ENCODE results near the gene ACOXL.
"Not testable (repeated sequence)": the region's sequence is repeated elsewhere in the genome, so short reads cannot be mapped to it uniquely, and the experiment has no call there.

ACOXL gene

DNA sequence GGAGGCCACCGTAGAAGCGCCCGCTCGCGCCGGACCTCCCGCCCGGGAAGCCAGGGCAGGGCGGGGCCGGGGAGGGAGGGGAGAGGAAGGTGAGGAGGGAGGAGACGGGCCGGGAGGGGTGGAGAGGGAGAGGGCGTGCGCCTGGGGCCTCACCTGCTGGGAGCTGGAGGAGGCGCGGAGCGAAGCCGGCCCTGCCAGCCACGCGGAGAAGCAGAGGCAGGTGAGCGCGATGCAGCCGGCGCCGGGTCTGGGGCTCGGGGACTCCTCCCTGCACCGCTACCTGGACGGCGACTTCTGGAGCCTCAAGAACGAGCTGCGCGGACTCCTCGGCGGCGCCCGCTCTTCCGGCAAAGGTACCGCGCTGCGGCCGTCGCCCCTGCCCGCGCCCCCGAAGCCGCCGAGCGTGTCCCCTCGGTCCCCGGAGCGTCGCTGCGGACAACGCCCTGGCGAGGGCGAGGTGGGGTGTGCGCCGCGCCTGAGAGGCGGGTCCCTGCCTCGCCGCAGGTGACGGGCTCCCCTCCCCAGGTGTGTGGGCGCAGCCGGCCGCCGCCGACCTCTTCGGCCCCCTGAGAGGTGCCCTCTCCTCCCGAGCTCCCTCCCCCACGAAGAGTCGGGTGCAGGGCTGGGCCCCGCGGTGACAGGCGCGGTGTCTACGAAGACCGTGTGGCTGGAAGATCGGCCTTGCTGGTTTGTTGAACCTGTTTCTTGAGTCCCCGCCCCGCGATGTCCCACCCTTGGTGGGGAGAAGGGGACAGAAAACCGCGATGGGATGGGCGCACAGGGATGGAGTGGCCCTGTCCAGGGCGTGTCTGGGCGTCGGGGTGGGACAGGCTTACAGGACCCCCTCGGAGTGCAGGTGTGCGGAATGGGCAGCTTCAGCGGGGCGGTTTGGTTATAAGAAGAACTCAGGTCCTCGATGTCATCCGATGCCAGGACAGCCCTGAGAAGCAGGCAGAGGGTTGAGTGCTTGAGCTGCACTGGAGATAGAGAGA lies at the start of gene ACOXL:
Gene ACOXL, plus strand, starts transcription at position 152 of the 992 bp plus-strand sequence. CDS start 35,817 bp downstream, outside the sequence.
- Mint-ChIP-seq H3K27me3 (ENCODE audit: low read depth) (peaks cover 73% of the 10 kb centered on the region), H3K9me3 (peaks cover 6% of the 10 kb centered on the region), H3K36me3 (ENCODE audit: low read depth) (peaks cover 8% of the 10 kb centered on the region), H3K4me3 (peak within 1 kb of the TSS; percentile 78), H3K4me1 (ENCODE audit: low read depth) (peaks cover 14% of the 10 kb centered on the region), H3K27ac (peak within 1 kb of the TSS; percentile 21)
- DNase-seq (ENCODE audit: low spot score): no peak

DNA sequence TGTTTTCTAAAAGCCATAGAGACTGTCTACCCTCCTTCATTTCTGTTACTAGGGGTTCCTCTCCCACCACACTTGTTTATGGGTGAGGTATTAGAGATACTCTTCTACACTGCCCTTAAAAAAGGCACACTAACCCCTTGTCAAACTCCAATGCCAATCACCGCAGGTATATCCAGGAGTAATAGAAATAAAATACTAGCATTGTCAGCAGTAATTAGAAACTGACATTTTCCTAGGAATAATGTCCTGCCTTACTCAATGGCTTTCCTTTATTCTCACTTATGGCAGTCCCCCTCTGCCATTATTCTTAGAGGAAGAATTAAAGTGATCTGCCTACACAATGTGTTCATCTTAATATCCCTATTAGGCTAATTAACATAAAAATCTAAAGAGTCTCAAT lies 49.5 kb upstream of the ACOXL start:
- DNase-seq (ENCODE audit: low spot score): no peak
- Mint-ChIP-seq H3K4me3 (no peak overlapping the region), H3K4me1 (ENCODE audit: low read depth) (peaks cover 14% of the 10 kb centered on the region), H3K27me3 (ENCODE audit: low read depth) (peaks cover 24% of the 10 kb centered on the region), H3K27ac (no peak overlapping the region), H3K9me3 (peaks cover 12% of the 10 kb centered on the region), H3K36me3 (ENCODE audit: low read depth) (peaks cover 4% of the 10 kb centered on the region)

- not testable (repeated sequence) for DNase-seq (ENCODE audit: low spot score); H3K27ac Mint-ChIP-seq; H3K4me3 Mint-ChIP-seq; H3K36me3 Mint-ChIP-seq (ENCODE audit: low read depth); H3K4me1 Mint-ChIP-seq (ENCODE audit: low read depth)
- H3K9me3 Mint-ChIP-seq: peaks cover 22% of the 10 kb centered on the region
- H3K27me3 Mint-ChIP-seq (ENCODE audit: low read depth): peaks cover 45% of the 10 kb centered on the region
Observed at GRCh38 chr2:110687775-110688484, 44.4 kb upstream of the ACOXL start.

DNA sequence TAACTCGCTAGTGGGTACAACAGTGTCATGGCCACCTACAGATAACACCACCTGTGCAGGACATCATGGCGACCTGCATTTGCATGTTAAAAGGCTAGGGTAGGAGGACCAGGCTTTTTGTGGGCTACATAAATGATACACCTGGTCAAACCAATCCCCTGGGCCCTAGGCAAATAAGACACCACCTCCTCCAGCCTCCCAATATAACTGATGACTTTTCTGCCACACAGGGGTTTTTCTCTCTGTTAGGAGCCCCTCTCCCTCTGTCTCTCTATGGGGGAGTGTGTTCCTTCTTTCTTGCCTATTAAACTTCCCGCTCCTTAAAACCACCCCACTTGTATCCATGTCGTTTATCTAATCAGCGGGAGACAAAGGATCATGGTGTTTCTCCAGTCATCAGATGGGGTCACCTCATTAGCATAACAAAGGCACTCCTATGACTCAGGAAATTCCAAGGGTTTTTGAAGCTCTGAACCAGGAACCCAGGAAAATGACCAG lies 43.7 kb upstream of the ACOXL start:
- no peak for DNase-seq (ENCODE audit: low spot score)
- Mint-ChIP-seq H3K27ac (no peak overlapping the region), H3K9me3 (peaks cover 22% of the 10 kb centered on the region), H3K4me3 (no peak overlapping the region), H3K4me1 (ENCODE audit: low read depth) (peaks cover 2% of the 10 kb centered on the region), H3K36me3 (ENCODE audit: low read depth) (peaks cover 4% of the 10 kb centered on the region), H3K27me3 (ENCODE audit: low read depth) (peaks cover 47% of the 10 kb centered on the region)

DNA sequence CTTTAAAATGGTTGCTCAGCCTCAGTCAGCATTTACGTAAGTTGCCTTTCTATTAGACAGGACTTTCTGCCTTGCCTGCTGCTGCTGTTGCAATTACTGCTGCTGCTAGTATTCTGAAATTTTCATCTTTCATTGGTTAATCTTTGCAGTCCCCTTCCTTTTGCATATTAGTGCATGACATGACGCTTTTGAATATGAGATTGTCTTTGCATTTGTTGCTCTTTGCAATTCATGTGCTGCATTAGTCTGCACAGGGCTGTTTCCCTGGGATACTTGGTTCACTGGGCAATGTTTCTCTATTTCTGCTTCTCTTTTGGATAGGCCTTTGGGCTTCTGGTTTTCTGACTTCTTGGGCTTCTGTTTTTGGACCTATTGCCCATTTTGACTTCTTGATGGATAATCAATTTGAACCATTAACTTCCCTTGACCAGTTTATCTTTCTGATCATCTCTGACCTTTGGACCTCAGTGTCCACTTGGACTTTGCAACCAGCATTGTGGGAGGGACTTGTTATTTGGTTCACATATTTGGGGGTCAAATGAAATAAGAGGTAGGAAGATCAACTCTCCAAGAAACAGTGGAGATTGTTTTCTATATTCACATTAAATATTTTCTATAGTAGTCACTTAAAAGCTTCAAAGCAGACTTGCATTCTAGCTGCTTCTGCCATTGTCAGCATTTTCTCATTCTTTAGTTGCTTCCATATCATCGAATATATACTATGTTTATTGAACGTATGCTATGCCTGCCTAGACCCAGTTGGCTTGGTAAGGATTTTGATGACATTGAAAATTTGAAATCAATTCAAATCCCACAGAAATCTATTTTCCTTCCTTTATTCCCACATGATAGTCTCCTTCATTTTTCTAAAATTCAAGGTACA lies 42.0 kb upstream of the ACOXL start:
- no peak overlapping the region for H3K27ac Mint-ChIP-seq
- peaks cover 36% of the 10 kb centered on the region for H3K27me3 Mint-ChIP-seq (ENCODE audit: low read depth)
- H3K36me3 Mint-ChIP-seq (ENCODE audit: low read depth): peaks cover 4% of the 10 kb centered on the region
- H3K4me1 Mint-ChIP-seq (ENCODE audit: low read depth): peaks cover 4% of the 10 kb centered on the region
- H3K4me3 Mint-ChIP-seq: no peak overlapping the region
- H3K9me3 Mint-ChIP-seq: peaks cover 22% of the 10 kb centered on the region
- no peak for DNase-seq (ENCODE audit: low spot score)

DNA sequence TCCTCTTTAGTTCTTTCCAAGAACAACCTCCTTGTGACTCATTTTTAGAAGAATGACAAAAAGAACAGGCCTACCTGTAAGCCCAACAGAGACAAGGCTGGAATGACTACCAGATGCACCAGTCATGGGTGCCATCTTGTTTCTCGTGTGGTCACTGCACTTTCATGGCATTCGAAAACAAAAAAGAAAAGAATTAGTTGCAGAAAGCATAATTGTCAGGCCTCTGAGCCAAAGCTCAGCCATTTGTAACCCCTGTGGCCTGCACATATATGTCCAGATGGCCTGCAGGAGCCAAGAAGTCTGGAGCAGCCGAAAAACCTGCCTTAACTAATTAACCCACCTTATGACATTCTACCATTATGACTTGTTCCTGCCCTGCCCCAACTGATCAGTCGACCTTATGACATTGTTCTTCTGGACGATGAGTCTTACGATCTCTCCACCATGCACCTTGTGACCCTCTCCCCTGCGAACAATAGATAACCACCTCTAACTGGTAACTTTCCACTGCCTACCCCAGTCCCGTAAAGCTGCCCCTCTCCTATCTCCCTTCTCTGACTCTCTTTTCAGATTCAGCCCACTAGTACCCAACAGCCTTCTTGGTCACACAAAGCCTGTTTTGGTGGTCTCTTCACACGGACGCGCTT lies 40.6 kb upstream of the ACOXL start:
- Mint-ChIP-seq H3K27ac (no peak overlapping the region), H3K4me3 (no peak overlapping the region)

DNA sequence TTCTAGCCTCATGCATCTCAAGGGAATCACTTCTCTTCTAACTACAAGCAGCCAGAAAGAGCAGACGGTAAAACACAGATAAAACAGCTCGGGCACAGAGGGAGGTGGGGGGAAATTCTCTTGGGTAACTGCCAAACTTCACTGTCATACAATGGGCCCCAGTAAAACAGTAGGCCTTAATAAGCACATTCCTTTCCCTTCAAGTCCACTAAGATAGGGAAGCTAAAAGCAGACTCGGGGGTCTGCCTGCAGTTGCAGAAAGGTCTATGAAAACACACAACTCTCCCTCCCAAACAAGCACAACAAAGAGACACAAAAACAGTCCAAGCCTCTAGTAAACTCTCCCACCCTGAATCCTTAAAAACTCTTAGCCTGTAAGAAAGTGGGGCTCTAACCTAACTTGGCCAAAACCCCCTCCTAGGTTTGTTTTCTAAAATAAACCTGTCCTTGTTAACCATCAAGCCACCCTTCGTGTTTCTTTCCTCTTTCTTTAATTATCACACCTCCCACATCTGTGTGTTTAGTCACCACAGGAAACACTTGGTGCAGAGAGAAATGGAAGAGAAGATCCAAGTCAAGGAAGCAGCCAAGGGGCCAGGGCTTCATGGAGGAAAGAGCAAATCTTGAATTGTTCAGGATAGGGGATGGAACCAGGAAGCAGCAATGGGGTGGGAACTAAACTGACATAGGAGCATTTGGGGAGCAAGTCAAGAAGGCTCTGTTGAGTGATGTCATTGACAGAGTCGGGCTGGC lies 37.1 kb upstream of the ACOXL start:
- H3K36me3 Mint-ChIP-seq (ENCODE audit: low read depth); H3K9me3 Mint-ChIP-seq; DNase-seq (ENCODE audit: low spot score); H3K4me1 Mint-ChIP-seq (ENCODE audit: low read depth); H3K4me3 Mint-ChIP-seq: not testable (repeated sequence)
- peaks cover 23% of the 10 kb centered on the region for H3K27me3 Mint-ChIP-seq (ENCODE audit: low read depth)
- H3K27ac Mint-ChIP-seq: peak overlapping the region; percentile 3

More for the DNA sequence above, 40.6 kb upstream of the ACOXL start:
- Mint-ChIP-seq H3K27me3 (ENCODE audit: low read depth) (peaks cover 27% of the 10 kb centered on the region), H3K4me1 (ENCODE audit: low read depth) (peaks cover 7% of the 10 kb centered on the region), H3K9me3 (peaks cover 17% of the 10 kb centered on the region), H3K36me3 (ENCODE audit: low read depth) (no peaks in the 10 kb centered on the region)
- DNase-seq (ENCODE audit: low spot score): no peak

GRCh38 chr2:110698253-110698652 lies 34.1 kb upstream of the ACOXL start:
- not testable (repeated sequence) for H3K27ac Mint-ChIP-seq; H3K4me1 Mint-ChIP-seq (ENCODE audit: low read depth); DNase-seq (ENCODE audit: low spot score); H3K36me3 Mint-ChIP-seq (ENCODE audit: low read depth); H3K9me3 Mint-ChIP-seq; H3K4me3 Mint-ChIP-seq
- H3K27me3 Mint-ChIP-seq (ENCODE audit: low read depth): peaks cover 21% of the 10 kb centered on the region

DNA sequence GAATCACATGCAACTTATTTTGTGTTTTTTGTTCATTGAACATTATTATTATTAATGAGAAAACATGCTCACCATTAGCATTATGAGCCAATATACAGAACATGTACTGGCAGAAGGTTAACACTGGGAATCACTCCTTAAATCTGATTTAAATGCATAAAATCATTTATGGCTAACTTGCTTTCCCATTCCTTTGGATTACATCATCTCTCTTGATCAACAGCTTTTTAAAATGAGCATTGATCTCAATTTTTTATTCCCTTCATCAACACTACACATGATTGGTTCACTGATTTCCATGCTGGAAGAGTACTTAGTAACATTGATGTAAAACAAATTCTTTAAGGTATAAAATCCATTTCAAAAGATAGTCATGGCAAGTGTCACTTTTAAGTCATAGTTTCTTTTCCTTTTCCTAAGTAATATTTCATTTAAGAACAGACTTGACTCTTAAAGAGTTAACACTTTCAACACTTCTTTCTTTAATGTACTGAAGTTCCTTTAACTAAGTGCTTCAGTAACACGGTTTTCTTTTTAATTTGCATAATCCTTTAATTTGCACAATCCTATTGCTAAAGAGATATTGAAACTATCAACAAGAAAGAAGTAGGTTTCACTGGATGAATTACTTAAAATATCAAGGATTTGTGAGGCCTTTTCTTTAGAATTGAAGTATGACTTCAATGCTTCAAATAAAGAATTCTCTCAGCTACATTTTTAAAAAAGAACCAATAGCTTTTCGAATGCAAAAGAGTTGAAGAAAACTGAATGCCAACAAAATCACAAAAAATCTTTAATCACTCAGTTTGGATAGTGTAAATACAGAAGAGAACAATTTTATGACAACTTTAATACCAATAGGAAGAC lies 29.6 kb upstream of the ACOXL start:
- H3K4me3 Mint-ChIP-seq: no peak overlapping the region
- no peak for DNase-seq (ENCODE audit: low spot score)
- H3K36me3 Mint-ChIP-seq (ENCODE audit: low read depth): no peaks in the 10 kb centered on the region
- H3K4me1 Mint-ChIP-seq (ENCODE audit: low read depth): peaks cover 2% of the 10 kb centered on the region
- H3K27me3 Mint-ChIP-seq (ENCODE audit: low read depth): peaks cover 62% of the 10 kb centered on the region
- no peaks in the 10 kb centered on the region for H3K9me3 Mint-ChIP-seq
- H3K27ac Mint-ChIP-seq: no peak overlapping the region

DNA sequence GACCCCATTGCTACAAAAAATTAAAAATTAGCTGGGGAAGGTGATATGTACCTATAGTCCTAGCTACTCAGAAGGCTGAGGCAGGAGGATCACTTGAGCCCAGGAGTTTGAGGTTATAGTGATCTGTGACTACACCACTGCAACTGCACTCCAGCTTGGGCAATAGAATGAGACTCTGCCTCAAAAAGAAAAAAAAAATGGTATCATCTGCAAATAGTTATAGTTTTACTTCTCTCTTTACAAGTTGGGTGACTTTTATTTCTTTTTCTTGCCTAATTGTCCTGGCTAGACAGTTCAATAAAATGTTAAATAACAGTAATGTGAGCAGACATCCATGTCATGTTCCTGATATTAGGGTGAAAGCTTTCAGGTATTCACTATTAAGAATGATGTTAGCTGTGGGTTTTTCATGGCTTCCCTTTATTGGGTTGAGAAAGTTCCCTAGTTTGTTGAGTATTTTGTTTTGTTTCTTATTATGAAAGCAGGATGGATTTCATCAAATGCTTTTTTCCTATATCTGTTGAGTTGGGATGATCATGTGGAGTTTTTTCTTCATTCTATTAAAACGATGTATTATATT lies 24.9 kb upstream of the ACOXL start:
- DNase-seq (ENCODE audit: low spot score): no peak
- no peaks in the 10 kb centered on the region for H3K4me1 Mint-ChIP-seq (ENCODE audit: low read depth)
- H3K9me3 Mint-ChIP-seq: no peaks in the 10 kb centered on the region
- H3K36me3 Mint-ChIP-seq (ENCODE audit: low read depth): no peaks in the 10 kb centered on the region
- peaks cover 76% of the 10 kb centered on the region for H3K27me3 Mint-ChIP-seq (ENCODE audit: low read depth)
- no peak overlapping the region for H3K27ac Mint-ChIP-seq
- no peak overlapping the region for H3K4me3 Mint-ChIP-seq

GRCh38 chr2:110708455-110708854 lies 23.9 kb upstream of the ACOXL start:
- Mint-ChIP-seq H3K36me3 (ENCODE audit: low read depth) (no peaks in the 10 kb centered on the region), H3K9me3 (no peaks in the 10 kb centered on the region), H3K4me3 (no peak overlapping the region), H3K27me3 (ENCODE audit: low read depth) (peaks cover 73% of the 10 kb centered on the region), H3K4me1 (ENCODE audit: low read depth) (peaks cover 1% of the 10 kb centered on the region), H3K27ac (no peak overlapping the region)
- no peak for DNase-seq (ENCODE audit: low spot score)
